ENCODE results near the gene RING1. TPM values are rescaled to one million over a fixed set of nuclear protein-coding genes. Genes with fewer than 3 reads are reported as not detected.

RING1 gene
- total RNA-seq = 23.0 and 27.5 TPM in 2 replicates

DNA sequence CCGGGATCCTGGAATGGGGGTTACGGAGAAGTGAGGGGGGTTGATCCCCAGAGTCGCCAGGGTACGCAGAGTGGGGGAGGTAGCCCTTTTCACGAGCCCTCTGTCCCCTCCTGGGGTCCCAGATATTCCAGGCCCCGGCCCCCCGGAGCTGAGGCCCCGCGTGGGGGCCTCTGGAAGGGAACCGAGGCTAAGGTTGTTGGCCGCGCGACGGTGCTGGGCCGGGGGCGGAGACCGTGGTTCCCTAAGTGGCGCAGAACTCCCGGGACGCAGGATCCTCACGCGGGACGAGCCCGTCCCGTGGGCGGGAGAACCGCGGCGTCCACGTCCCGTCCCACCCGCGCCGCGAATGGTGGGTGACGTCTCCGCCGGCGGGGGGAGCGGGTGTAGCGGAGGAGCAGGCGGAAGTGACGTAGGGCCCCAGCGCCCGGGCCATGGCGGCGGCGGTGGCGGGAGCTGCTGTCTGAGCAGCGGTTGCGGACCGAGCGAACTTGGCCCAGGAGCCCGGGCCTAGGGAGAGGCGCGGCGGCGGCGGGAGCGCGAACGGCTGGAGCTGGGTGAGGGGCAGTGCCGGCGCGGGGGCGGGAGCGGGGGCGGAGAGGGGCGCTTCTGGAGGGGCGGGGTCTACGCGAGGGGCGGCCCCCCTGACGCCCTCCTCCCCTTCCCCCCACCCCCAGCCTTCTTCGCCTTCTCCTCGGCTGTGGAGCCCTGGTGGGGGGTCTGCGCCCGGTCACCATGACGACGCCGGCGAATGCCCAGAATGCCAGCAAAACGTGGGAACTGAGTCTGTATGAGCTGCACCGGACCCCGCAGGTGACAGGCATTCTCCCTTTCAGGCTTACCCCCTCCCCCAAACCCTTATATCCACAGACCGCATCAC lies at the start of gene RING1:
Gene RING1, plus strand, starts transcription at position 410 of the 877 bp plus-strand sequence. Its CDS starts 323 bp downstream, at position 733.
- no peak for DNase-seq (ENCODE audit: low read depth, low spot score)

DNA sequence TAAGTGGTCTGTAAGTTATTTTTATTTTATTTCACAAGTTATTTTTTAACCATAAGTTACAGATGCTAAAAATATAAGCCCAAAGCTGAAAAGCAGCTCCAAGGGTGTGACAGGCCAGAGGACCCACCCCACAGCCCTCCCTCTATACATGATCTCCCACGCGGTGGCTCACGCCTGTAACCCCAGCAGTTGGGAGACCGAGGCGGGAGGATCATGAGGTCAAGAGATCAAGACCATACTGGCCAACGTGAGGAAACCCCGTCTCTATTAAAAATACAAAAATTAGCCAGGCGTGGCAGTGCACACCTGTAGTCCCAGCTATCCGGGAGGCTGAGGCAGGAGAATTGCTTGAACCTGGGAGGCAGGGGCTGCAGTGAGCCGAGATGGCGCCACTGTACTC lies 48.2 kb upstream of the RING1 start:
- no peak for DNase-seq (ENCODE audit: low read depth, low spot score)

DNA sequence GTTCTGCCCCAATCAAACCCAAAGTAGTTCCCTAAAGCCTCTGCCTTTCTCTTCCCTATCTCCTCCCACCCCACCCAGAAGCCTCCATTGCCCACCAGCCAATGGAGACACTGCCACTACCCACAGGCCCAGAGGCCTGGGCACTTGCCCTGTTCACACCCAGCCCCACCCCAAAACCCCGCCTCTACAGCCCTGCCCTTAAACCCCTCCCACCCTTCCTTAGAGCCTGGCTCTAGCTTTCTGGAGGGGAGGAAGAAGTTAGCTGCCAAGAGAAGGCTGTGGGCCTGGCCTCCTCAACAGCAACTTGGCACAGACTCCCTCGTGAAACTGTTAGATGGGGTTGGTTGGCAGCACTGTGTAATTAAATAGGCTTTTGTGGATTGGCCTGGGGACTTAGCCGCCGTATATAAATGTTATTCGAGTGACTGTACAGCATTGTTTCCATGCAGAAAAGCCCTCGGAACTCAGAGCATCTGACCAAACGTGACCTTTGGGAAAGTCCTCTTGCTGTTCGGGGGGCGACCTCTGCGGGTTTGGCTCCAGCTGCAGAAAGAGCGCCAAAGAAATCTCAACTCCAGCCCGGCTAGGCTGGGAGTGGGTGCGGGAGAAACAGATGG lies 47.5 kb upstream of the RING1 start:
- no peak for DNase-seq (ENCODE audit: low read depth, low spot score)

DNA sequence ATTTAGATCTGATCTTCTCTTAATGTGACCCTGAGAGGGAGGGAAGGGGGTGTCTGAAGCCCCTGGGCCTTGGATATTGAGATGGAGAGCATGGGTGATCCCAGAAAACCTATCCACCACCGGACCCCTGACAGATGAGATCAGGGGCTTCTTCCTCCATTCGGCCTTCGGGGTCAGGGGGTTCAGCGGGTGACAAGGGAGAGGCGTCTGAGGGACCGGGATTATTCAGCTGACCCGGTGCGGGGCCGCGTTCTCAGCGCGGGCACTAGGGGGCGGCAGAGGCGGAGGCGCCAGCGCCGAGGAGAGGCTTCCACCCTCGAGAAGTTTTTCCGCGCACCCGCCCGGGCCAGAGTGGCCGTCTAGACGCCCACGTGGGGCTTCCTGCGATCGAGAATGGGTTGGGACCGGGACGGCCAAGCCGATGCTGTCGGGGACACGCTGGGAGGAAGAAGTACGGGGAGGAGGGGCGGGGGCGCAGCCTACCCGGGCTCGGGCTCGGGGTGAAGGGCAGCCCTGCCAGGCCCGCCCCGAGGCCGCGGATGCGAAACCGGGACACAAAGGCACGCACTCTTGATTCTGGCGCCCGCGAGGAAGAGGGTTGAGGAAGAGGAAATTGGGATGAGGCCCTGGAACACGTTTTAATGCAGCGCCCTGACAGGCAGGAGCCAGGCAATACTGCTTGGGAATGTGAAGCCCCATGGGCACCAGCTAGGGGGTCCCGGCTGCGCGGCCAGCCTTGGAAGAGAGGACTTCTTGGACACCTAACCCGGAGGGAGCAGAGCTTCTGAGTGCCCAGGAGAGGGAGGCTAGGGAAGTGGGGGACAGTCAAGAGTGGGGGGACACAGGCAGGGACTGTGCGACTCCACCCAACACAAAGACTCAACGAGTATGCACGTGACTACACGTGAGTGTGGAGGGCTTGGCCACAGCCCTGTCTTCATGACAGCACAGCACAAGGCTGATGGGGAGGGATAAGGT lies 46.7 kb upstream of the RING1 start:
- DNase-seq (ENCODE audit: low read depth, low spot score) = no peak

DNA sequence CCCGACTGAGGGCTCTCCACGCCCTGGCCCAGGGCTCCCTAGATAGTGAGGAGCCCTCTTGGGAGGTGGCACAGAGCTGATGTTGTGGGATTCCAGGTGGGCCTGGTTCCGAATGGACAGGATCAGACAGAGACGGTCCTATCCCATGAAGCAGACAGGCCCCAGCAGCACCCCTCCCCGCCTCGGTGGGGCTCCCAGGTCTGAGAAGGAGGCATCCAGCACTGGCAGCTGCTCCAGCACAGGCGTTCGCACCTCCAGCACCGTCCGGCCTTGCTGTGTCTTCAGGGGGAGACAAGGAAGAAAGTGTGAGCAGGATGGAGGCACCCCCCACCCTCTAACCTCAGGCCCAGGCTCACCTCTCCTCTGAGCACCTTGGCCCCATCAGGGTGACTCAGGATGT lies 44.8 kb upstream of the RING1 start:
- DNase-seq (ENCODE audit: low read depth, low spot score) = no peak

DNA sequence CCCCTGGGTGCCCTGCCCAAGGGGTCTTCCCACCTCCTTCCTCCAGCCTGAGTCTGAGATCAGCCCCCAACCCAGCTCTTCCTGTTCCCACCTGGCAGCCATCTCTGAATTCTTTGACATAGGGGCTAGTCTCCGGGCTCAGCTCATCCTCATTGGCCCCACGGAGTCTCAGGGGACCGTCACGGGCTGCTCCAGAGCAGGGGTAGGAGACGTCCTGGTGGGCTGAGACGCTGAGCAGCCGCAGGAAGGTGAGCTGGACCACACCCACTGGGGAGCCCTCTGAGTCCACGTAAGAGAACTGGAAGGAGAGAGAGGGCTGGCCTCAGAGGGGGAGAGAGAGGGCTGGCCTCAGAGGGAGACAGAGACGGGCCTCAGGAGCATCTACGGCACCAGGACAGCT lies 44.1 kb upstream of the RING1 start:
- DNase-seq (ENCODE audit: low read depth, low spot score) = no peak

DNA sequence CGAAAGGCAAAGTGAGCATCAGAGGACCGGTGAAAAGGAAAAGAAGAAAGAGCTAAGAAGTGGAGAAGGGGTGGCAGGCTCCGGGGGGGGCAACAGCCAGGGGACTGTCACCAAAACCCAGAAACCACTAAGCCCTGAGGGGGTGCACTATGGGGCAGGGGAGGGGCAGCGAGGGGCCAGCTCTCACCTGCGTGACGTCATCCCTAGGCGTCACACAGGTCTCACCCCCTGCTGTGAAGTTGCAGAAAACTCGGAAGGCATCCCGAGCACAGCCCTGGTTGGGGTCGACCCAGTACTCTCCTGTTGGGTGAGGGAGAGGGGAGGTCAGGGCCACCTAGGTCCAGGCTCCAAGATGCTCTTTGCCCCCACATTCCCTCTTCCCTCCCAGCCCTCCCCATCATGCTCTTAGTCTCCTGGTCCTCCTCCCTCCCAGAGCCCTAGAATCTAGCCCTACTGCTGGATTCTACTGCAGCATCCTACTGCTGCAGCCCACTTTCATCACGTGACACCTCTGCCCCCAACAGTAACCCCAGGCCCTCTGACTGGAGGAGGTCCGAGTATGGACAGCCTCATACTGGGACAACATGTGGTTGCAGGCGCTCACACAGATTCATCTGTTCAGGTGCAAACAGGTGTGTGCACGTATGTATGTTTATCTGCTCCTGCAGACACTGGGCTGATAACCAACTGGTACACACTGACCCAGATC lies 43.5 kb upstream of the RING1 start:
- DNase-seq (ENCODE audit: low read depth, low spot score) = no peak

DNA sequence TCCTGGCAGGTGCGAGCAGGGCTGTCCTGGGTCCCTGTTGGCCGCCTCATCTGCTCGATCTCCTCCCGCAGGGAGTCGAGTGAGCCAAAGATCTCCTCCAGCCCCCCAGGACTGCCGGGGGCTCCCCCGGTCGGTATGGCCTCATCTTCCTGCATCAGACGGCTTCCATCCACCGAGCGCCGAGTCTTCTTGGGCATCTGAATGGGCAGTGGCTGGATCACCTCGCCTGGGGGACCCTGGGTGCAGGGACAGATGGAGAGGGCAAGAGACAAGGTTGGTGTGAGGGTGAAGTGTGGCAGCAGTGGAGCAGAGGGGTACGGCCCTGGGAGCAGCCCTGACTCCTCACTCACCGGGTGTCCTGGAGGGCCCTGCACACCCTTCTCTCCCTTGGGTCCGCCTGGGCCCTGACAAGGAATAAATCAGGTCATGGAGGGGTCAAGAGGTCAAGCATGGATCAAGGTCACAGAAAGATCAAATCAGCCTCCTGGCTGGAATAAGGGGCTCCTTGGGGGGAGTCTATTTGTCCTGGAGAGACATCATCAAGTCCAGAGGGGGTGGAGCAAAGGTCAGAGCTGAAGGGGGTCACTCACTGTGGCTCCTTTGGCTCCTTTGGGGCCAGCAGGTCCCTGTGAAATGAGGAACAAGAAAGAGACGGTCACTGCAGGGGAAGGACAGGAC lies 42.6 kb upstream of the RING1 start:
- no peak for DNase-seq (ENCODE audit: low read depth, low spot score)

DNA sequence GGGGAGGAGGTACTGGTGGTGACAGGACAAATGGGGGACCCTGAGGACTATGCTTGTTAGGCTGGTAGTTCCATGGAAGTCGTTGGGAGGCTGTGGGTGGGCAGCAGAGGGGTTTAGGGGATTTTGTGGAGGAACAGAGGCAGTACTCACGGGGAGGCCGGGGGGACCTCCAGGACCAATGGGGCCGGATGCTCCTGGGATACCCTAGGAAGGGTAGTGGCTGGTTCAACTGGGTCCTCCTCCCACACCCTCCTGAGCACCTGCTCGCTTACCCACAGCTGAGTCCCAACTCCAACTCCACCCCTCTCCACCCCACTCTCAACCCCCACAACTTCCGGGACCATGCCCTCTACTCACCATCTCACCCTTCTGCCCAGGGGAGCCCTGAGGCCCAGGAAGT lies 41.9 kb upstream of the RING1 start:
- no peak for DNase-seq (ENCODE audit: low read depth, low spot score)

DNA sequence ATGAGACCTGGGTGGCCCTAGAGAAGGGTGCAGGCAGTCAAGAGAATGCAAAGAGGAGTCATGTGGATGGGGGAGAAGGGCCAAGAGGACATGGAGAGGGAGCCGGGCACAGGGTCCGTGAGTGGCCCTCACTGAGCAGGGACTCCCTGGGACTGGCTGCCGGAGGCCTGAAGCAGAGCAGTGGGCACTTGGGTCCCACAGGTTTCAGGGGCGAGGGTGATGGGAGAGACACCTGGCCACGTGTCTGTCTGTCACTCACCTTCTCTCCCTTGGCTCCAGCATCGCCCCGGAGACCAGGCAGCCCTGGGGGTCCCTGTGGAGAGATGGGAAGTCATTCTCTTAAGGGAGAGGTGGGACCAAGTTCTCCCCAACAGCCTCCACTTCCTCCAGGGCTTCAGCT lies 41.5 kb upstream of the RING1 start:
- no peak for DNase-seq (ENCODE audit: low read depth, low spot score)

DNA sequence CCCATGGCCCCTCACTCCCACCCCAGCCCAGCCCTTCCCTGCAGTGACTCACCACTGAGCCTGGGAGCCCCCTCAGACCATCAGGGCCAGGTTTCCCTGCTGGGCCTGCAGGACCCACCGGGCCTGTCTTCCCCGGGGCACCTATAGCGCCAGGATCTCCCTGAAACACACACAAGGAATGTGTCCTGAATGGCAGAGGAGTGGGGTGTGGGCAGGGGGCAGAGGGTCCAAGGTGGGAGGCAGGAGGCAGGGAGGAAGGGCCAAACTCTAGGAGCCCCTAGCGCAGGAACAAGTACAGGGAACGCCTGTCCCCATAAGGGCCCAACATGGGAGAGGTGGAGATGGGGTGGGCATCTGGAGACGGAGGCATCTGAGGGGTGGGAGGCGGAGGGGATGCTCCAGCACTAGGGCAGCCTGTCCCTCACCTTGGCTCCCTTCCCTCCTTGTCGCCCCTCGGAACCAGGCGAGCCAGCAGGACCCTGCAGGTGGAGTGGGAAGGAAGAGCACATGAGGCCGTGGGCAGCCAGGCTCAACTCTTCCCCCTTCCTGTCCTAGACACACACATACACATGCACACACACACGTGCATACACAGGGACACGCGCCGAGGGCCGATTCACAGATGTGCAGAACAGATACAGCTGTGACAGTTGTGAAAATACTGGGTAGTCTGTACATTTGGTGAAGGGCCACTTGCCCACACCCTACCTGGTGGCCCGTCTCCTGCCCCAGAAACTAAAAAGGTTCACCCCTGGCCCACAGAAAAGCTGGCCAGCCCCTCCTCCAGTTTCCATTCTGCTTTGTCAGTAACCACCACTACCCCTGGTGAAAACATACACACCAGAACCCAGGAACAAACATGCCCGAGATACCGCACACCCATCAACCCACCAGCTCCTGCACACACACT lies 40.7 kb upstream of the RING1 start:
- no peak for DNase-seq (ENCODE audit: low read depth, low spot score)

DNA sequence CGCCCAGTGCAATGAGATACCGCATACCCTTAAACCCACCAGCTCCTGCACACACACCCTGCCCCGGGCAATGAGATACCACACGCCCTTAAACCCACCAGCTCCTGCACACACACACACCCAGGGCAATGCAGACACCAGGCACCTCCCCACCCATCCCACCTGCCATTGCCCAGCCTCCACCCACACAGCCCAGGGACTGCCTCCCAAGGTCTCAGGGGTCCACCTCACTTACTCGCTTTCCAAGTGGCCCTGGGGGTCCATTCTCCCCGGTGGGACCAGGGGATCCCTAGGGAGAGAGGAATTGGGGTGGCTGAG lies 40.1 kb upstream of the RING1 start:
- no peak for DNase-seq (ENCODE audit: low read depth, low spot score)

DNA sequence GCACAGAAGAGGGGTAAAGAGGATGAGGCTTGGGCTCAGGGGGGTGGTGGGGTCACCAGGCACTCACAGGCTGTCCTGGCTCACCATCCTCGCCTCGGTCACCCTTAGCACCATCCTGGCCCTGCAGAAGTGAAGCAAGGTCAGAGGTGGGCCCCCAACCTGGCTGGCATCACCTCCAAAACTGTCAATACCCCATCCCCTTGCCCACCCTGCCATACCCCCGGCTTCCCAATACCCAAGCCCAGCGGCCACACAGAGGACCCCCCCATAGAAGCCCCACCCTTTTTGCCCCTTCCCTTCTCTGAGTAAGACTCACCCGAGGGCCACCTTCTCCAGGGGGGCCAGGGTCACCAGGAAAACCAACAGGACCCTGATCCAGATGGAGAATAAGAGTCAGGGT lies 39.7 kb upstream of the RING1 start:
- no peak for DNase-seq (ENCODE audit: low read depth, low spot score)

DNA sequence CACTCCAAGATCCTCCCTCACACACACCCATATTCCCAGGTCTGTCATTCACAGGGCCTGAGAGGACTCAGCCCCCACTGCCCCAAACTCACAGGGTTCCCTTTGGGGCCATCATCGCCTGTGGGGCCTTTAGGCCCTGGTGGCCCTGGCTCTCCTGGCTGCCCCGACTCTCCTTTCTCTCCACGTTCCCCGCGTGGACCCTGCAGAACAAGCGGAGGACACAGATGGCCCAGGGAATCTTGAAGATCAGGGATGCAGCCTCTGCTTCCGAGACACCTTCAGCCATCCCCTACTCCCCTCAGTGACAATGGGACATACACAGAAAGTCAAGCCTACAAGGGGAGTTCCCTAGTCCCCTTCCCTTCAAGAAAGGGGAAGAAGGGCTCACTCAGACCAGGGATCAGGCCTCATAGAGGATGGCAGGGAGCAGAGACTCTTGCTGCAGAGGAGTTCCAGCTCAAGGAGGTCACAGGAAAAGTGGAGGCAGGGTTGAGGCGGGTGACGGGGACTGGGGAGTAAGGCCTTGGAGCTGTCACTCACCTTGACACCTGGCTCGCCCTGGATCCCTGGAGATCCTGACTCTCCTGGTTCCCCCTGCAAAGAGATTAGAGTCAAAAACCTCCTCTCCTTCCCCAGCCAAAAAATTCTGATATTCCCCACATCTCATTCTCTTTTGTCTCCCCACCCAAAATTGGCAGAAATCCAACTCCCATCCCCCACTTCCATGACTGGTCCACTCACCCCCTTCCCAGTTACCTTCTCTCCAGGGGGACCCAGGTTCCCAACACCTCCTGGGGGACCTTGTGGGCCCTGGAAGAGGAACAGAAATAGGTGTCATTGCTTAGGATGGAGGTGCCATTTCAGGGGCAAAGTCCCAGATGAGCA lies 38.8 kb upstream of the RING1 start:
- DNase-seq (ENCODE audit: low read depth, low spot score) = no peak

DNA sequence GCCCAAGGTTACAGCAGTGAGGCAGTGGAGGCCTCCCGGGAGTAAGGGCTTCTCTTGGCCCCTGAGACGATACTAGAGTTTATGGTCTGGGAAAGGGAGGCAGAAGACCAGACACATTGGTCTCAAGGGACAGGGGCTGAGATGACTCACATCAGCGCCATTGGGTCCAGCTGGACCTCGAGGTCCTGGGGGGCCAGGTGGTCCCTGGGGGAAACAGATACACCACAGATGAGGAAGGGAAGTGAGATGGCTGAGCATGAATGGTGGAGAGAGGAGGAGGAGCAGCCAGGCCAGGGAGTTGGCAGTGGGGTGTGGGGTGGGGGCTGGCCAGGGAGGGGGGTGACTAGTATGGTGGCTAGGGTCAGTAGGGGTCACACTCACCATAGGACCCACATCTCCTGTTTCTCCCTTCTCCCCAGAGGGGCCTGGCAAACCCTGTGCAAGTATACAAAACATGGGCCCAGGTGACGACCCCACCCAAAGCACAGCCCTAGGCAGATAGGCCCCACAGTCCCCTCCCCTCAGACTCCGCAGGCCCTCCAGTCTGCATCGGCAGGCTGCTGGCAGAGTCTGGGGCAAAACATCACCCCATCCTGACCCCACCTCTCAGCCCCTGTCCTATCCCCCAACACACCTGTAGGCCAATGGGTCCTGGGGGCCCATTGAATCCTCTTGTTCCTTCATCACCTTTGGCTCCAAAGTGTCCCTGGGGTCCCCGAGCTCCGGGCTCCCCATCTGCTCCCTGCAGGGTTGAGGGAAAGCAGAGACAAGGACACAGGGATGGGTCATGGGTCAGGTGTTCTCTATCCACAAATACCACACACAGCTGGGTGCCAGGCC lies 37.9 kb upstream of the RING1 start:
- DNase-seq (ENCODE audit: low read depth, low spot score) = no peak

DNA sequence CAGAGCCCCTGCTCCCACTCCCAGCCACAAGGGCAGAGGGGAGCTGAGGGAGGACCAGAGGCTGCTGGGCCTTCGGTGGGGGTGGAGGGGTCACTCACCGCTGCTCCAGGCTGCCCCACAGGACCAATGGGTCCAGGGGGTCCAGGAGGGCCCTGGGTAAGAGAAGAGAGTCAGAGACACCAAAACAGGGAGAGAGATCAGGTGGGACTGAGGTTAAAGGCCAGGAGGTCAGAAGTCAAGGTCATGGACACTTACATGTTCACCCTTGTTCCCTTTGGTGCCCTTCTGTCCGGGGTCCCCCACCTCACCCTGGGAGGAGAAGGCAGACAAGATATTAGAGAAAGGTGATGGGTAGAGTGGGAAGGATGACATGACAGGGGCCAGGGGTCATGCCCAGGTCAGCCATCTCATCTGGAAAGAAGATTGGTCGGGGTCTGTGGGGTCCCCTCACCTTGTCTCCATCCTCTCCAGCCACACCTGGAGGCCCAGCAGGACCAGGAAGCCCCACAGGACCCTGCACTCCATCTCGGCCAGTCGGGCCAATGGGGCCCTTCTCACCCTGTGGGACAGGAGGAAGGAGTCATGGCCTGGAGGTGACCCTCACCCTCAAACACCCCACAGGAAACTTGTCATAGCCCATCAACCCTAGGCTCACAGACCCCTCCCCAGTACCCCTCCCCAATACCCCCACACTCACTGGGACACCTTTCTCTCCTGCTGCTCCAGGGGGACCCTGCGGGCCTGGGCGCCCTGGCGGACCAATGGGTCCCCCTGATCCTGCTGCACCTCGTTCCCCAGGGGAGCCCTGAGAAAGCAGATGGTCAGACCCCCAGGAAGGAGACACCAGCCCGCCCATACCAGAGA lies 37.1 kb upstream of the RING1 start:
- DNase-seq (ENCODE audit: low read depth, low spot score) = no peak
